Measurements from ENCODE around the gene PATJ.
"Not testable (repeated sequence)": the region's sequence is repeated elsewhere in the genome, so short reads cannot be mapped to it uniquely, and the experiment has no call there.

The PATJ gene

GRCh38 chr1:61887931-61888564 is 145.8 kb downstream of the PATJ start:
- no peak for DNase-seq

- DNase-seq = no peak
These were observed 146.5 kb downstream of the PATJ start for GRCh38 chr1:61888808-61889207.

DNA sequence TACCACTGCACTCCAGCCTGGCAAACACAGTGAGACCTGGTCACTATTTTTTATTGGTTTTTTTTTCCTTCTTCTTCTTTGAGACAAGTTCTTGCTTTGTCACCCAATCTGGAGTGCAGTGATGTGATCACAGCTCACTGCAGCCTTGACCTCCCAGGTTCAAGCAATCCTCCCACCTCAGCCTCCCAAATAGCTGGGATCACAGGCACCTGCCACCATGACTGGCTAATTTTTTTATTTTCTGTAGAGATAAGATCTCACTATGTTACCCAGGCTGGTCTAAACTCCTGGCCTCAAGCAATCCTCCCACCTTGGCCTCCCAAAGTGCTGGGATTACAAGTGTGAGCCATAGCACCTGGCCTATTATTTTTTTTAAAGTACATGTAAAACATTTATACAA is 148.2 kb downstream of the PATJ start:
- DNase-seq = not testable (repeated sequence)

GRCh38 chr1:61892977-61893376 is 150.7 kb downstream of the PATJ start:
- no peak for DNase-seq

DNA sequence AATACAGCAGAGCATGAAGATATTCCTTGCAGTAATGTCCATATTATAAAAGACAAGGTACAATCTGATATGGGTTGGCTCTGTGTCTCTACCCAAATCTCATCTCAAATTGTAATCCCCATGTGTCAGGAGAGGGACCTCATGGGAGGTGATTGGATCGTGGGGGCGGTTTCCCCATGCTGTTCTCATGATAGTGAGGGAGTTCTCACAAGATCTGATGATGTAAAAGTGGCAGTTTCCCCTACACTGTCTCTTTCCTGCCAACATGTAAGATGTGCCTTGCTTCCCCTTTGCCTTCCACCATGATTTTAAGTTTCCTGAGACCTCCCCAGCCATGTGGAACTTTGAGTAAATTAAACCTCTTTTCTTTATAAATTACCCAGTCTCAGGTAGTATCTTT is 152.0 kb downstream of the PATJ start:
- DNase-seq = not testable (repeated sequence)

DNA sequence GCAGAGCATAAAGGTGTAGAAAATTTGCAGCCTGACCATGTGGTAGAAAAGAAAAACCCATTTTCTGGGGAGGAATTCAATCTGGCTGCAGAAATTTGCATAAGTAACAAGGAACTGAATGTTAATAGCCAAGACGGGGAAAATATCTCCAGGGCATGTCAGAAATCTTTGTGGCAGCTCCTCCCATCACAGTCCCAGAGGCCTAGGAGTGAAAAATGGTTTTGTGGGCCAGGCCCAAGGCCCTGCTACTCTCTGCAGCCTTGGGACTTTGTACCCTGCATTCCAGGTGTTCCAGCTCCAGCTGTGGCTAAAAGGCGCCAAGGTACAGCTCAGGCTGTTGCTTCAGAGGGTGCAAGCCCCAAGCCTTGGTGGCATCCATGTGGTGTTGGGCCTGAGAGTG is 152.9 kb downstream of the PATJ start:
- DNase-seq = no peak

DNA sequence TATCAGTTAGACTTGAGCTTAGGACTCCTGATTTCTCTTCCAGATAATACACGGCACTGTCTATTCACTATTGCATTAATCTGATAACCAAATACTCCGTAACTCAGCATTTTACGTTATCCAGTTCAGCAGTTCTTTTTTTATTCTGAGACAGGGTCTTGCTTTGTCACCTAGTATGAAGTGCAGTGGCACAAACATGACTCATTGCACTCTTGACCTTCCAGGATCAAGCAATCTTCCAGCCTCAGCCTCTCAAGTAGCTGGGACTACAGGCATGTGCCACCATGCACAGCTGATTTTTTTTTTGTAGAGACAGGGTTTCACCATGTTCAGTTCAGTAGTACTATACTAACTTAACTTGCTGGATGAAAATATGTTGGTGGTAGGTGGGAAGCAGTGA is 156.4 kb downstream of the PATJ start:
- DNase-seq = no peak

DNA sequence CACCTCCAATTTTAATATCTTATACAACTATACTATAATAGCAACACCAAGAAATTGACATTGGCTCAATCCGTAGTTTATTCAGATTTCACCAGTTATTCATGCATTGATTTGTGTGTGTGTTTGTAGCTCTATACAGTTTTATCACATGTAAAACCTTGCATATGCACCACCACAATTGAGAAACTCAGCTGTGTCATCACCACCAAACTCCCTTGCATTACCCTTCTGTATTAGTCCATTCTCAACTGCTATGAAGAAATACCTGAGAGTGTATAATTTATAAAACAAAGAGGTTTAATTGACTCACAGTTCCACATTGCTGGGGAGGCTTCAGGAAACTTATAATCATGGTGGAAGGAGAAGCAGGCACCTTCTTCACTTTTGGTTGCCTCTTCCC is 162.1 kb downstream of the PATJ start:
- no peak for DNase-seq

DNA sequence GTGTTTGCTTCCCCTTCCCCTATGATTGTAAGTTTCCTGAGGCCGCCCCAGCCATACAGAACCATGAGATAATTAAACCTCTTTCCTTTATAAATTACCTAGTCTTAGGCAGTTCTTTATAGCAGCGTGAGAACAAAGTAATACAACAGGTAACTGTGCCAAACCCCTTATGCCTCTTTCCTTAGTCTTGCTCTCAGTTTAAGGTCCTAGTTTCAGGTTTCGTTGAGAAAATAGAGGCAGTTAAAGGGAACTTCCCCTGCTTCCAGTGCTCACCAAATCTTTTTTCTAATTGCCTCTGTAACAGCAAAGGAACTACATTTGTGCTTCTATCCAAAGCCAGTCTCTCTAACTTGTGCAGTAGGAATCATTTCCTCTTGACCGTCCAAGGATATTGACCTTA is 164.8 kb downstream of the PATJ start:
- DNase-seq = no peak

DNA sequence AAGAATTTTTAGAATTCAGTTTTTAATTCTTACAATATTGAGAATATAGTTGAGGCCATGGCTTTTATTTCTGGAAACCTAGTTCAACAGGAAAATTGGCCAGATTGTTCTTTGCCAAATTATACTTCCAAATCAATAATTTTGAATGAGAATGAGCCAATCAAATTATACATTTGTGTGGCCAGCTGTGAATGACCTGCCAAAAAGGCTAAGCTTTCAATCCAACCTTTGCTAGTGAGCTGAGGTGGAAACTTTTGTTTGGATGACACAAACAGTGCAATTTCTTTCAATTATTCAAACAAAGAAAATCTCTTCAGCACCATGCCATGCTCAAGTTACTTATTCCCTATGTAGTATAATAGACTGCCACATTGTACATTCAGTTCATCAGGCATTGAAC is 167.8 kb downstream of the PATJ start:
- no peak for DNase-seq

GRCh38 chr1:61914823-61915482 is 172.7 kb downstream of the PATJ start:
- no peak for DNase-seq

- DNase-seq = no peak
These were observed 179.2 kb downstream of the PATJ start for GRCh38 chr1:61921435-61921834.

GRCh38 chr1:61922950-61923480 is 180.7 kb downstream of the PATJ start:
- DNase-seq = no peak

DNA sequence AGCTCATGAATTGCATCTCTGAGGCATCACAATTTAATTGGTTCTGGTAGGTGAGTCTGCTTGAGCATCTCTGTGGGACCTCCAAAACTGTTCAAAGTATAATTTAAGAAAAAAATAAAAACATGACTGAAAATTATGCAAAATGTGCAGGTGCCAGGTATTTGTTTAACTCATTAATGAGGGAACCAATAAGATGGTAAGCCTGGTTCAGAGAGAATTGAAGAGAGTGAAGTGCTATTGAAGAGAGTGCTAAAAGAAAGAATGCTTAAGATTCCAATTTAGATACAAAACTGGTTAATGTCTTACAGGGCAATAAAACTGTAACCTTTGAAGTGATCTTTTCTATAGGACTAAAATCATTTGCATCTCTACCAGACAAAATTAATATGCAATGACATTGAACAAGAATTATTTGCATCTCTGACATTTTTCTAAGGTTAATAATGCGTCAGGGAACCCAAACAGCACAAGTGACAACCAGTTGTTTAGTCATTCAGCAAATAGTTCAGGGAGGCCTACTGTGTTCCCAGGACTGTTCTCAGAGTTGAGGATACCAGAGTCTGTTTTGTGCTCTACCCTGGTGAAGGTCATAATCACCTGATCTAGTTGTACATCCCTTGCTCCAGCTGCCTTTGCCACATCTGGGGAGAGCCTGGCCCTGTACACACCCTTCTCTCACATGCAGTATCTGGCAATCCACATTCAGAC is 183.5 kb downstream of the PATJ start:
- DNase-seq = no peak

- no peak for DNase-seq
These were observed 184.3 kb downstream of the PATJ start for GRCh38 chr1:61926597-61926996.

GRCh38 chr1:61930116-61930645 is 187.9 kb downstream of the PATJ start:
- no peak for DNase-seq

- DNase-seq = no peak
These were observed 189.5 kb downstream of the PATJ start for GRCh38 chr1:61931587-61932279.

DNA sequence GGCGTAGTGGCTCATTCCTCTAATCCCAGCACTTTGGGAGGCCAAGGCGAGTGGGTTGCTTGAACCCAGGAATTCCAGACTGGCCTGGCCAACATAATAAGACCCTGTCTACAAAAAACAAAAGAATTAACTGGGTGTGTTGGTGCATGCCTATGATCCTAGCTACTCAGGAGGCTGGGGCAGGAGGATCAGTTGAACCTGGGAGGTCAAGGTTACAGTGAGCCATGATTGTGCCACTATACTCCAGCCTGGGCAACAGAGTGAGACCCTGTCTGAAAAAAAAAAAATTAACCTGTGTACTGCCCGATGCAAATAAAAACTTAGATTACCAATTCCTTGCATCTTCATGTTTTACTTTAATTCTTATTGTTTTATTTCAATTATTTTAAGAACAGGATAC is 193.2 kb downstream of the PATJ start:
- DNase-seq = no peak

DNA sequence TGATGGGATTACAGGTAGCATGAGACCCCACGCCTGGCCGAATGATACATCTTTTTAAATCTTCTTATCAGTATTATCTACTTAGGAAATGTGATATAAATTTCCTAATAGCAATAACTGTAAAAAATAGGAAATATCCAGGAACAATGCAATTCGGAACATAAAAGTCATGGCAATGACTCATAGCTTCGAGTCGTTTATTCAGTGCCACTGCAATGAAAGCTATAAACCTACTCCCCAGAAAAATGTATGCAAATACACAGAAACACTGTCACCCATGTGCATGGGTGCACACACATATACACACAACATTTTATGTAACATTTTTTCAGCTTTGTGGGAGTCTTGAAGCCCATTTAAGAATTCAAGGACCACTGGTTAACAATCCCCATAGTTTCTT is 194.6 kb downstream of the PATJ start:
- DNase-seq = no peak

DNA sequence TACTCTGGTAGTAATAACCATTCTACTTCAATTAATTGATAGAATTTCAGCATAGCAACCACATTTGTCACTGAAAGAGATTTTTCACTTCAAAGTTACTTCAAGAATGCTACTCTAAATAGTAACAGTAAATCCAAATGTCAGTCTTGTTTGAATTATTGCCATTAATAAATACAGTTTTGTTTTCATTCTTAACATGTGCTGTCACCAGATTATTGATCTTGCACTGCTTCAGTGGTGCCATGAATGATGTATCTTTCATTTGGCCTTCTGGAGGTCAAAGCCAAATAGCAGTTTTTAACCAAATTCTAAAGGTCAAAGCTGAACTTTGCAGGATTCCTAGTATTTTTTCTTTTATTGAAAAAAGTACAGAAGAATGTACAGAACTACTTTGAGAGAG is 199.5 kb downstream of the PATJ start:
- no peak for DNase-seq

- DNase-seq = no peak
These were observed 200.6 kb downstream of the PATJ start for GRCh38 chr1:61942856-61943255.

DNA sequence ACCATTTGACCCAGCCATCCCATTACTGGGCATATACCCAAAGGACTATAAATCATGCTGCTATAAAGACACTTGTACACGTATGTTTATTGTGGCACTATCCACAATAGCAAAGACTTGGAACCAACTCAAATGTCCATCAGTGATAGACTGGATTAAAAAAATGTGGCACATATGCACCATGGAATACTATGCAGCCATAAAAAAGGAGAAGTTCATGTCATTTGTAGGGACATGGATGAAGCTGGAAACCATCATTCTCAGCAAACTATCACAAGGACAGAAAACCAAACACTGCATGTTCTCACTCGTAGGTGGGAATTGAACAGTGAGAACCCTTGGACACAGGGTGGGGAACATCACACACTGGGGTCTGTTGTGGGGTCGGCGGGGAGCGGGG is 206.4 kb downstream of the PATJ start:
- DNase-seq = not testable (repeated sequence)

GRCh38 chr1:61950418-61950817 is 208.1 kb downstream of the PATJ start:
- DNase-seq = no peak

Measured in RPMI8226 (cell line).